H1 (cell line): ENCODE measurements around the gene DYNC2I2. TPM values are rescaled to one million over a fixed set of nuclear protein-coding genes. Genes with fewer than 3 reads are reported as not detected.
A peak's percentile ranks its signal among the peaks of the same experiment; 100 is the strongest.

Experiments
- ASH2L ChIP-seq: fragments of 200-600, 300-600 bp; sonication (generic); IDR thresholded peaks from one replicate; pipeline ENCODE4 v1.7.1; 2017; ENCODE audit warnings: low read length
- BACH1 ChIP-seq: IDR thresholded peaks from 2 replicates; pipeline ENCODE4 v1.6.1; 2012; ENCODE audit warnings: low read length, improper control_type of control experiment
- BCL11A ChIP-seq, 2 experiments: IDR thresholded peaks; one replicate each; pipeline ENCODE4 v1.6.1; 2011; ENCODE audit warnings: low read depth in 2 of 2, low read length in 2 of 2, mild to moderate bottlenecking in 2 of 2
- CEBPB ChIP-seq: IDR thresholded peaks from 2 replicates; pipeline ENCODE4 v1.6.1; 2012; ENCODE audit warnings: low read depth, low read length
- CREB1 ChIP-seq: IDR thresholded peaks from 2 replicates; pipeline ENCODE4 v1.6.1; 2012; ENCODE audit warnings: inconsistent platforms
- HDAC6 ChIP-seq: IDR thresholded peaks from one replicate; pipeline ENCODE4 v1.7.1; 2012; ENCODE audit warnings: low read depth, mild to moderate bottlenecking, inconsistent platforms, low read length, moderate library complexity
- JUND ChIP-seq: IDR thresholded peaks from 2 replicates; pipeline ENCODE4 v1.6.1; 2011; ENCODE audit warnings: mild to moderate bottlenecking, improper control_type of control experiment, low read length
- KDM1A ChIP-seq: fragments of 200-600, 300-600 bp; sonication (generic); IDR thresholded peaks from 2 replicates; pipeline ENCODE4 v1.7.1; 2016; ENCODE audit warnings: mild to moderate bottlenecking, low read length, borderline replicate concordance
- NANOG ChIP-seq: IDR thresholded peaks from 2 replicates; pipeline ENCODE4 v1.6.1; 2011; ENCODE audit warnings: low read length, low read depth, mild to moderate bottlenecking, inconsistent platforms; ENCODE audit not compliant: insufficient read depth, poor library complexity, severe bottlenecking
- PHF8 ChIP-seq: fragments of 200-600 bp; sonication (generic); conservative IDR thresholded peaks from 2 replicates; pipeline ENCODE4 v1.7.1; 2012; ENCODE audit warnings: low read depth, mild to moderate bottlenecking, inconsistent platforms, low read length, moderate library complexity
- POLR2A ChIP-seq, 2 experiments: IDR thresholded peaks; 1 replicate in 1 of 2; 2 replicates in 1 of 2; pipeline ENCODE4 v1.6.1; 2011; ENCODE audit warnings: low read depth in 2 of 2, low read length in 2 of 2, mild to moderate bottlenecking in 2 of 2; ENCODE audit errors: control extremely low read depth in 1 of 2
- RBBP5 ChIP-seq: IDR thresholded peaks from 2 replicates; pipeline ENCODE4 v1.7.1; 2012; ENCODE audit warnings: low read depth, mild to moderate bottlenecking, inconsistent platforms, low read length, moderate library complexity, borderline replicate concordance
- RFX5 ChIP-seq: IDR thresholded peaks from 2 replicates; pipeline ENCODE4 v1.6.1; 2011; ENCODE audit warnings: low read depth, low read length, improper control_type of control experiment, borderline replicate concordance
- RXRA ChIP-seq: IDR thresholded peaks from 2 replicates; pipeline ENCODE4 v1.6.1; 2011; ENCODE audit warnings: low read depth, mild to moderate bottlenecking, low read length, moderate library complexity; ENCODE audit not compliant: insufficient read depth
- SAP30 ChIP-seq: fragments of 300-600 bp; sonication (generic); IDR thresholded peaks from 2 replicates; pipeline ENCODE4 v1.7.1; 2012; ENCODE audit warnings: low read length, moderate library complexity, mild to moderate bottlenecking, inconsistent platforms; ENCODE audit not compliant: insufficient read depth, insufficient replicate concordance
- SIN3A ChIP-seq, 2 experiments: IDR thresholded peaks in 1 of 2; conservative IDR thresholded peaks in 1 of 2; 2 replicates each; pipeline ENCODE4 v1.6.1; 2011 to 2012; ENCODE audit warnings: low read length in 2 of 2, improper control_type of control experiment in 1 of 2, low read depth in 1 of 2, mild to moderate bottlenecking in 1 of 2
- SP1 ChIP-seq: IDR thresholded peaks from 2 replicates; pipeline ENCODE4 v1.6.1; 2011; ENCODE audit warnings: low read depth, low read length
- TAF1 ChIP-seq: IDR thresholded peaks from 2 replicates; pipeline ENCODE4 v1.6.1; 2011; ENCODE audit warnings: mild to moderate bottlenecking, low read depth, low read length
- ZNF274 ChIP-seq: IDR thresholded peaks from 2 replicates; pipeline ENCODE4 v1.7.0; 2012; ENCODE audit warnings: low read length, borderline replicate concordance; ENCODE audit errors: extremely low read depth
- polyA plus RNA-seq, 7 experiments: library from polyadenylated mRNA; depleted of rRNA in 3 of 7; stranded (reverse) in 5 of 7; unstranded in 2 of 7; fragments of >200 nt in 5 of 7; fragments of 200-250 nt in 2 of 7; gene quantifications; 1 replicate in 5 of 7; 2 replicates in 1 of 7; 4 replicates in 1 of 7; pipeline versions ENCODE4 v1.2.1 to v1.2.3, GENCODE V29; 2011 to 2013; ENCODE audit warnings: missing spikeins in 2 of 7, mixed read lengths in 2 of 7
- total RNA-seq: library from RNA; stranded (reverse); fragmentation: NEBNext Ultra II Directional; extraction: Animal tissue kit (Norgen Biotek cat#: 25700); gene quantifications from 2 replicates; pipeline ENCODE4 v1.2.1, GENCODE V29; 2021
- TF ChIP-seq, protein P1 (sequence below): IDR thresholded peaks from 2 replicates; pipeline ENCODE4 v1.6.1; 2012; ENCODE audit warnings: inconsistent platforms
- TF ChIP-seq, protein P2 (sequence below): IDR thresholded peaks from 2 replicates; pipeline ENCODE4 v1.6.1; 2012; ENCODE audit warnings: inconsistent platforms

DYNC2I2 gene
- total and polyA plus RNA-seq, 2 of the 8 experiments (the other 6 are each of a cell fraction or from before 2014, with no cell fraction given), result 58.0 to 78.5 TPM

DNA sequence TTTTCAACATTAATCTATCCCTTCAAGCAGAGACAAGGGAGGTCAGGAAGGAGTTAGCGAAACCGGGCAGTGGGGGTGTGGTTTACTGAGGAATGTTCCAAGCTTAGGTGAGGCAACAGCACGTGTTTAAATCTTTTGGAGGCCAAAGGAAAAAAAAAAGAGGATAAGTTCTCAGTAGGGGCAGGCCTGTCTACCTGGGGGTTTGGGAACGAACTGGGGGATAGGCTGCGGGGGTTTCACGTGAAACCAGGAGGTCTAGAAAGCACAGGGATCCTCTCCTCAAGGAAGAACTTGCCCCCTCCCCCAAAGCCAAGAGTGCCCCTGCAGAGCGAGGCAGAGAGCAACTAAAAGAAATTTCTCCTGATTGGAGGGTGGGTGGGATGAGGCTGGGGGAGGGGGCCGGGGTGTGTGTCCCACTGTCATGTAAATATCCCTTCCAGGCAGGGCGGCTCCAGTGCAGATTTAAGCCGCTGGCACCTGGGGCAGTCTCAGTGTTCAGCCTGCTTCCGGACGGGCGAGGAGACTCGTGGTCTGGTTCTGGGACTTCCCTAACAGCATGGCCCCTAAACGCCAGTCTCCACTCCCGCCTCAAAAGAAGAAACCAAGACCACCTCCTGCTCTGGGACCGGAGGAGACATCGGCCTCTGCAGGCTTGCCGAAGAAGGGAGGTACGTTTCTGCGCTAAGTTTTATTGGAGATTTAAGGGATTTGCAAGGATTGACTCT lies 26.9 kb upstream of the DYNC2I2 start (continued):
- TF ChIP-seq PHF8, result peak; percentile 80
- no peak for TF ChIP-seq BACH1
- peak; percentile 82 for TF ChIP-seq CEBPB
- peak; percentile 26 for TF ChIP-seq SAP30
- peak; percentile 98 for TF ChIP-seq ASH2L
- no peak for TF ChIP-seq JUND
- TF ChIP-seq BCL11A (IDR thresholded peaks at IDR 0.05; ENCODE audit: low read depth in 2 of 2, low read length in 2 of 2), result no peak
- TF ChIP-seq RBBP5, result peak; percentile 79
- peak; percentile 28 to 47; a peak in 2 of 4 replicates for TF ChIP-seq SIN3A (conservative IDR thresholded peaks at IDR 0.05 in 1 of 2, IDR thresholded peaks at IDR 0.05 in 1 of 2; ENCODE audit: low read depth in 1 of 2, low read length in 2 of 2)
- no peak for TF ChIP-seq ZNF274
- no peak for TF ChIP-seq CREB1
- TF ChIP-seq POLR2A (IDR thresholded peaks at IDR 0.05; ENCODE audit: control extremely low read depth in 1 of 2, low read depth in 2 of 2, low read length in 2 of 2), result peak; percentile 100
- TF ChIP-seq KDM1A, result peak; percentile 87
- 0 out of 2 replicates have a peak, but pooled peaks have one; percentile 16 for TF ChIP-seq SP1
- TF ChIP-seq RFX5, result no peak
- TF ChIP-seq, protein P1, sequence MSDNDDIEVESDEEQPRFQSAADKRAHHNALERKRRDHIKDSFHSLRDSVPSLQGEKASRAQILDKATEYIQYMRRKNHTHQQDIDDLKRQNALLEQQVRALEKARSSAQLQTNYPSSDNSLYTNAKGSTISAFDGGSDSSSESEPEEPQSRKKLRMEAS, result peak; percentile 63
- TF ChIP-seq, protein P2, sequence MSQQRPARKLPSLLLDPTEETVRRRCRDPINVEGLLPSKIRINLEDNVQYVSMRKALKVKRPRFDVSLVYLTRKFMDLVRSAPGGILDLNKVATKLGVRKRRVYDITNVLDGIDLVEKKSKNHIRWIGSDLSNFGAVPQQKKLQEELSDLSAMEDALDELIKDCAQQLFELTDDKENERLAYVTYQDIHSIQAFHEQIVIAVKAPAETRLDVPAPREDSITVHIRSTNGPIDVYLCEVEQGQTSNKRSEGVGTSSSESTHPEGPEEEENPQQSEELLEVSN, result peak; percentile 45; the same call in 1 of the 2 replicates
- peak; percentile 99 for TF ChIP-seq TAF1
- TF ChIP-seq RXRA, result no peak
- peak; percentile 2 for TF ChIP-seq NANOG
- no peak for TF ChIP-seq HDAC6
